Measurements from ENCODE around the gene MYH11.
"Not testable (repeated sequence)": the region's sequence is repeated elsewhere in the genome, so short reads cannot be mapped to it uniquely, and the experiment has no call there.

Gene MYH11

DNA sequence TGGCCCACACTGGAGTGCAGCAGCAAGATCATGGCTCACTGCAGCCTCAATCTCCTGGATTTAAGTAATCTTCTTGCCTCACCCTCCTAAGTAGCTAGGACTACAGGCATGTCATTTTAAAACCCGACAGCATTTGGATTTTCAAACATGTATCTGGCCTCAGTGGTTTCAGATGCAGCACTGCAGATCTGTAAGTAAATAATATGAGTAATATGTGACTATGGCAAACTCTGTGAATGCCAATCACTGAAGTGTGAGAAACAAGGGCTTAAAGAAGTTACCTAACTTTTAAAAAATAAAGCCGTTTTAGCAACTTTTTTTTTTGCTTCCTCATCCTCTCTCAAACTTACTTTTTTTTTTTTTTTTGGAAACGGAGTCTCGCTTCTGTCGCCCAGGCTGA is 19.7 kb upstream of the MYH11 start:
- no peak for DNase-seq (ENCODE audit: low read depth)

DNA sequence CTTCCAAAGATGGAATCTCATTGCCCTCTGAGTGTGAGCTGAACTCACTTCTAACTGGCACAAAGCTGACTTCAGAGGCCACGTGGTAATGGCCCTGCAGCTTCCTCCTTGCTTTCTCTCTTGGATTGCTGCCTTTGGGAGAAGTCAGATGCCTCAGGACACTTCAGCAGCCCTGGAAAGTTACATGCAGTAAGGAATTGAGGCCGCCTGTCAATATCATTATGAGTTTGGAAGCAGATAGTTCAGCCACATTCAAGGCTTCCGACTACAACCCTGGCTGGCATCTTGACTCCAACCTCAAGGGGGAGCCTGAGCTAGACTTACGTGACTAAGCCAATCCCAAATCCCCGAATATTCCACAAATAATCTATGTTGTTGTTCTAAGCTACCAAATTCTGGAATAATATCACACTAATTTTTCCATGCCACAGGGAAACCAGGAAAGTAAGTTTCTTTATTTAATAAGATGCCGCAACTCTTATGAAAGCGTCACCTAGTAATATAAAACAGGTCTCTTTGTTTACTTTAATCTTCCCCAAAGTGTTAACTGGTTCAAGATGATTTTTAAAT is 18.0 kb upstream of the MYH11 start:
- no peak for DNase-seq (ENCODE audit: low read depth)

DNA sequence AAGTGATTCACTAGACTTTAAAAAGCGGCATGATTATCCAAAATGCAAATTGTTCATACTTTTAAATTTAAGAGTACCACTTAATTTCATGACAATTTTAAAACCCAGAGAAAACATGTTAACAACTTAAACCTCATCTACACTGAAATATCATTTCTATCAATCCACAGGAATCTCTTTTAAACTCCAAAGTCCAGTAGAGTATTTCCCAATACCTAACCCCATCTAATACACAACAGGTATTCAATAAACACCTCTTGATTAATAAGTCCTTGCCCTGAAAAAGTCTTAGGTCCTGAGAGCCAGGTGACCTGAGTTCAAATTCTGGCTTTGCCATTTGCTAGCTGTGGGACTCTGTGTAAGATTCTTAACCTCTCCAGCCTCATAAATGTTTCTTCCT is 16.9 kb upstream of the MYH11 start:
- no peak for DNase-seq (ENCODE audit: low read depth)

DNA sequence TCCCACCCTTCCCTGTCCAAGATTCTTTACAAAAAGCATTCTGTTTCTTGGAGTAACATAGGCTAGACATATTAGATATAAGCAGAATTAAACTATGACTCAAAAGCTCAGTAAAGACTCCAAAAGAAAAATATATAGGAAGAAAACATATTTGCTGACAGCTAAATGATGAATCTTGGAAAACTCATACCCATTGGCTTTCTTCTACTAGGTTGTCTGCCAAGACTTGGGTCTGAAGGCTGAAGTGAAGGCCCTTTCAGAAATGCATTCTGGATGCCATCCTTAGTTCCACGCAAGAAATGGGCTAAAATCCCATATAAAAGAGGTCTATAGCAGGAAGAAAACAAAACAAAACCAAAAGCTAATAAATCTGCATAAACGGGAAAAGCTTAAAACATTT is 16.5 kb upstream of the MYH11 start:
- no peak for DNase-seq (ENCODE audit: low read depth)

DNA sequence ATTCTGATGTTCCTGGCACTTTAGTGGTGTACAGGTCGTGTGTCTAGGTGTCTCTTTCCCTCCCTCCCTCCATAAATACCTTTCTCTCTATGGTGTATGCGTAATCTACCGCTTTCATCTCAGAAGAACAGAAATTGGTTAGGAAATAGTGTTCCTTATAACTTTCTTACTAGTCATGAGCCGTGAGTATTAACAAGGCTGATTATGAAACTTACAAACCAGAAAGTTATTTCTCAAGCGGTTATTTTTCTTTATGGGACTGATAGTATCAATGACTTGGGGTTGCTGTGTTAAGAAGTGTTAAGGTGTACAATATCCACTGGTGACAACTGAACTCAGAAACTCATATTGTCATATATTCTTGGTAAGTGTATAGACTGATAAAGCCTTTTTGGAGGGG is 13.2 kb upstream of the MYH11 start:
- DNase-seq (ENCODE audit: low read depth): no peak

DNA sequence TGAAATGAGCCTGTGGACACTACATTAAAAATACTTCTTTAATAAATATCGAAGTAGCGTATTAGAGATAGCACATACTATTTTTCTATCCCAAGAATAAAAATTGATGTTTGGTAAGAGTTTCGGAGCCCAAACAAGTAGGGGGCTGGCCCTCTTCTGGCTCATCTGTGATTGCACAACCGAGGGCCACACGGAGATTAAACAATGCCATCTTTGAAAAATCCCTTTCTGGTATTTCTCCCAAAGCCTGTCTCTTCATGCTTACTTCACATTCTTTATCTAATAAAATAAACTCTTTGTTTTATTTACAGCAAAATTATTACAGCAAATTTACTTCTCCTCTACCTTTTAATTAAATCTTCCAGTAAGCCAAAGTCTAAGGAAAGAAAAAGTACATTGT is 9.6 kb upstream of the MYH11 start:
- DNase-seq (ENCODE audit: low read depth): no peak

DNA sequence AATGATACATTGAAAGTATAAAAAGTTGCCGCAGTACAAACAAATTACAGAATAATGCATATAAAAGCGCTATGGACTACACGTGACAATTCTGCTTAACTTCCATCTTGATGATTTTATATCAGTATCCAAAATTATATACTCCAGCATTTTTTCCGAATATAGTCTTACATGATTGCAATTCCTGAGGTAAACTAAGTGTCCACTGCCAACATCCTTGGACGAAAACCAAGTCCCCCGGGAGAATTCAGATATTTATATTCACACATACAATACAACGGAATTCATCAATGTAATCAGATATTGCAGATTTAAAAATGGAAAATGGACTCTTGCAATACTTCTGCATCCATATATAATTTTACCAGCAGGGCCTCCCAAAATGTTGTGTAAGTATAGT is 8.9 kb upstream of the MYH11 start:
- no peak for DNase-seq (ENCODE audit: low read depth)

DNA sequence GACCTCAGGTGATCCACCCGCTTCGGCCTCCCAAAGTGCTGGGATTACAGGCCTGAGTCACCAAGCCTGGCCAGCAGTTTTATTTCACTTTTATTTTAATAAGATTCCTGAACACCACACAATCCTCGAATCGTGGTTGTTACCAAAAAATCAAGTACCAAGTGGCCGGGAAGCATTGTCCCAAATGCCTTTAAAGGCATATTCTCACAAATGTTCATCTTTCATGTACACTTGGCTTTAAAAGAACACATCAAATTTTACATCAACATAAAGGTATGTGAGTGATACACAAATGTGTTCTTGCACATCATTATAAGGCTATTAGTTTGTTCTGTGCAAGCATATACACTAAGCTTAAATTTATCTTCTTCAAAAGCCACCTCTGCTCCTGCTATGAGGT is 8.1 kb upstream of the MYH11 start:
- no peak for DNase-seq (ENCODE audit: low read depth)

DNA sequence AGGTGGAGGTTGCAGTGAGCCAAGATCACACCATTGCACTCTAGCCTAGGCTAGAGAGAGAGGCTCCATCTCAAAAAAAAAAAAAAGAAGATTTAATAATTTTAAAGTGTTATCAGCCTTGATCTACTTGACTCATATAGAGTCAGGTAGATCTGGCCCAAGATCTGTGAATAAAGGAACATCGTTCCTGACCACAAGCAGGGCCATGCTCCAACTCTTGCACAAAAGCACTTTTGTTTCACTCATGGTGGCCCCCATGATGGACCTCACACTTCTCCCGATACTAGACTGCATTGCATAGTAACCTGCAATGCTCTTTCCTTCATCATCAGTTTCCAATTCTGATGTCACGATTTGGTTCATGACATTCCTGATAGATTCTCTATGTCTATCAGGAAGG is 5.2 kb upstream of the MYH11 start:
- no peak for DNase-seq (ENCODE audit: low read depth)

DNA sequence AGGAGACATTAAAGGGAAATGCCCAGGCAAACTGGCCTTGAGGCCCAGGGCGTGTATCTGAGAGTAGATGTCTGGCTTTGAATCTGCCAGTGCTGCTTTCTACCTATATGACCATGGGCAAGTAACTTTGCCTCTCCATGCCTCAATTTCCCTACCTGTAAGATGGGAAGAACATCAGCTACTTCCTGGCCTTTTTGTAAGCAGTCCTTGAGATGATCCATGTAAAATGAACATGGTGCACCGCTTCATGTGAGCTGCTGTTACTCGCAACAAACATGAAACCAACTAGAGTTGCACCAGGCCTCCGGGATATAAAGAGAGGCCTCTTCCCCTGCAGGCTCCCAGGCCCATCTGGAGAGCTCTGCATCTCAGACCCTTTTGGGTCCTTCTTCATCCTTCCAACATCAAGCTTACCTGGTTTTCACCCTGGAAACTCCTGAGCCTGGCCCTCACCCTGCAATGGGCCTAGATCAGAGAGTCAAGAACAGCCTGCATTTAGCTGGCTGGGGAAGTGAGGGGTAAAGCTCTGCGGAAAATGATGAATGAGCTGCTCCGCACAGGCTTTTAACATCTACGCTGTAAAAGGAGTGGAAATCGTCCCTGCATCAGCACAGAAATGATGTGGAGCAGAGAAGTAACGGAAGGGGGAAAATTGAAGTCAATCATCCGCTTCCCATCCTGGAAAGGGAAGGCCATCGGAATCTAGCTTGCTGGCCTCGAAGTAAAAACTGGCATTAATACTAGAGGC is 2.3 kb upstream of the MYH11 start:
- DNase-seq (ENCODE audit: low read depth): no peak

DNA sequence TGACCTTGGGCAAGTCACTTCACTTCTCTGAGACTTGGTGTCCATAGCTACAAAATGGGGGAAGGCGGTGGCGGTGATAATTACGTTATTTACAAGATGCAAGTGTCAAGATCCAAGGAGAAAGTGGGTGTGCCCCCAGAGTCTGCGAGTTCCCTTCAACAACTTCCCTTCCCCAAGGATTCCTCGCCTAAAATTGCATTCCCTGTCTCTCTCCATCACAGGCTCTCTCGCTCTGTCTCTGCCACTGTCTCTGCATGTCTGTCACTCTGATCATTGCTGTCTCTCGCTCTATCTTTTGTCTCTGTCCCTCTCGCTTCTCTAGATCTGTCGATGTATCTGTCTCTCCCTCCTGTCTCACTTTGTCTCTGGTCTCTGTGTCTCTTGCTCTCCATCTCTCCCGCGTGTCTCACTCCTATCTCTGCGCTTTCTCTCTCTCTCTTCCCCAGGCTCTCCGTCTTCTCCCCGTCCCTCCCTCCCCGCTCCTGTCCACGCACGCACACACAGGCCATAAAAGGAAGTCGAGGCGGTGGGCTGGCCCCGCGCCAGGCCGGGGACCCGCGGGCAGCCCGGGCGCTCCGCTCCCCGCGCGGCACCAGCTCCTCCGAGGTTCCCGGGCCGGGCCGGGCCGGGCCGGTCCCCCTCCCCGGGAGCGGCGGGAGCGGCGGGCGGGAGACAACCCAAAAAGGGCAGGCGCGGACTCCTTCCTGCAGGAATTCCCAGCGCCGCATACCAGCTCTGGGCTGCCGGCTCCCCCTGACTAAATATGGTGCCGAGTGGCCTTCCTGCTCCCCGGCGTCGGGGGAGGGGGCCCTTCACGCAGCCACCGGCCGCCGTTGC is 1.1 kb upstream of the MYH11 start:
- no peak for DNase-seq (ENCODE audit: low read depth)

DNA sequence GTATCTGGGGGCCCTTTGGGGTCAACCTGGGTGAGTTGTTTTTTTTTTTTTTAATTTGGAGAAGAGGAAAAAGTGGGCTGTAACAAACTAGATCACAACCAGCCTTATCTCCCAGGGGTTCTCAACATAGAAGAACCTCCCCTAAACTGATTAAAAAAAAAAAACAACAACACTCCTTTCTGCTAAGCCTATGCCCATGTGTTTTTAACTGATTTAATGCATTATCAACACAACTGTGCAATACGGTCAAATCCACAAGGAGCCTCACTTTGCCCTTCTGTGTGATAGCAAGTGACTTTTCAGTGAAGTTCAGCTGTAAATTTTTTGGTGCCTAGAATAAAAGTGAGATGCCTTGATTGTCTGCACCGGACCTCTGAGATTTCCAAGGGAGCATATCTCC is 646 bp downstream of the MYH11 start:
- DNase-seq (ENCODE audit: low read depth): no peak

DNA sequence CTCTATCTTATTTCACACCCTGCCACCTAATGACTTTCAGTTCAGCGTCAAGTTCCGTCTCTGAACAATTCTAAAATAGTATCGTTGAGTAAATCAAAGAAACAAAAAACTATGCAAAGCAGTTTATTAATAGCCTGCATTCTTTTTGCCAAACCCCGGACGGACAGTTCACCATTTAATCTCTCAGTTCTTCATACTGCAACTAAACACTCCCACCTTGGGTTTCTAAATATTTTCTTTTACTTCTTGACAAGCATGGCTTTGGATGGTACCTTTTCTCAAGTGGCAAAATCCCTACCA is 1.2 kb downstream of the MYH11 start:
- DNase-seq (ENCODE audit: low read depth): no peak

DNA sequence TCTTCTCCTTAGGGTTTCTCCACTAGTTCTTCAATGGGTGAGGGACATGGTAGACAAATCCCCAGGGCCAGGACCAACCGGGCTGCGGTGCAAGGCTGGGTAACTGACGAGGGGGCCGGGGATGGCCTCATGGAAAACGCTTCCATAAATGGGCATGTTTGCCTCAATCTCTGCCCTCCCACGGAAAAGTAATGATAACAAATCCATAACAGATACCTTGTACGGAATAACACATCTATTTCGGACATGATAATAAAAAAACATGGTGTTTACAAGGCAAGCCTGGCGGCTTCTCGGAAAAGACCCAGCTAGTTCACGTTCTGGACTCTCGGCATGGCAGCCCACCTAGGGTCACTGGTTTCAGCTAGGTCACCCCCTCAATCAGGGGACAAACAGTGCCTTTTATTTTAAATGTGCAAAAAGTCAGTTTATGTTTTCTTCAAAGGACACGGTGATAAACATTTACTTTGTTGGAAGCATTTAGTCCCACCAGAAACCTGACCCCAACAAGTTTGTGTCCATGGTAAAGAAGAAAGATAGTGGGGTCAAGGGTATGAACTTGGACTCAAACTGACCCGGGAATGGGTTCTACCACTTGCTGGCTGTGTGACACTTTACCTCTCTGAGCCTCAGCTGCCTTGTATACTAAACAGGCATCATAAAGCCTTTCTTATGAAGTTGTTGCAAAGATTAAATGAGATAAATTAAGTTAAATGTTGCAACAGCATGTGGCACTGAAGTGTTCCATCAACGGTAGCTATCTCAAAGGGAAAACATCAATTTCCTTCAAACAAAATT is 1.7 kb downstream of the MYH11 start:
- no peak for DNase-seq (ENCODE audit: low read depth)

DNA sequence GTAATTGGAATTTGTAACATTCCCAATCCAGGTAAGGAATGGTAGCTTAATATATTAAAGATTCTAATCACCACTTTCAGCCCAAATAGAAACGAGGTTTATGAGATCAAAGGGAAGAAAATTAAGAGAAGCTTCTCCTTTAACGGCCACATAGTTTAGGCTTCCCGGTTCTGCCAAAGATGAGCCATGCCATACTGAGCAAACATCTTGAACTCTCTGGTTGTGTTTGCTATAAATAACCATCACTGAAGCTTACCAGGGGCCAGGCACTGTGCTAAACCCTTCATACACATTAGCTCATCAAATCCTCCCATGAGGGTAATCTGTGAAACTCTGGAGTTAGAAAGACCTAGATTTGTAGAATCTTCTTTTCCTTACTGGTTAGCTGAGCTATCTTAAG is 2.8 kb downstream of the MYH11 start:
- no peak for DNase-seq (ENCODE audit: low read depth)

DNA sequence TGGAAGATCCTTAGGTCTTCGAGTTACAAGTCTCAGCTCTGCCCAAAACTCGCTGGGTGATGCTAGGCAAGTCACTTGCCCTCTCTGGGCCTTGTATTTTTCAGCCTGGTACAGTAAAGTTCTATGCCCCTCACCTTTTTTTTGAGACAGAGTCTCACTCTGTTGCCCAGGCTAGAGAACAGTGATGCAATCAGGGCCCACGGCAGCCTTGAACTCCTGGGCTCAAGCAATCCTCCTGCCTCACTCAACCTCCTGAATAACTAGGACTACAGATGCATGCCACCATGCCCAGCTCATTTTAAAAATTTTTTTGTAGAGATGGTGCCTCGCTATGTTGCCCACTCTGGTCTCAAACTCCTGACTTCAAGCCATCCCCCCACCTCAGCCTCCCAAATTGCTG is 3.8 kb downstream of the MYH11 start:
- DNase-seq (ENCODE audit: low read depth): no peak

DNA sequence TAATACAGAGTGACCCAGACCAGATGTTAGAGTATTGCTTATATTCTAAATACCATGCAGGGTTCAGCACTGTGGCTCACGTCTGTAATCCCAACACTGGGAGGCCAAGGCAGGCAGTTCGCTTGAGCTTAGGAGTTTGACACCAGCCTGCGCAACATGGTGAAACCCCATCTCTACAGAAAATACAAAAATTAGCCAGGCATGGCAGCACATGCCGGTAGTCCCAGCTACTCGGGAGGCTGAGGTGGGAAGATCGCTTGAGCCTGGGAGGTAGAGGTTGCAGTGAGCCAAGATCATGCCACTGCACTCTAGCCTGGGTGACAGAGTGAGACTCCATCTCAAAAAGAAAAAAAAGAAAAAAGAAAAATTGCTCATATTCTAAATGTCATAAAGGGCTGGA is 6.3 kb downstream of the MYH11 start:
- not testable (repeated sequence) for DNase-seq (ENCODE audit: low read depth)

DNA sequence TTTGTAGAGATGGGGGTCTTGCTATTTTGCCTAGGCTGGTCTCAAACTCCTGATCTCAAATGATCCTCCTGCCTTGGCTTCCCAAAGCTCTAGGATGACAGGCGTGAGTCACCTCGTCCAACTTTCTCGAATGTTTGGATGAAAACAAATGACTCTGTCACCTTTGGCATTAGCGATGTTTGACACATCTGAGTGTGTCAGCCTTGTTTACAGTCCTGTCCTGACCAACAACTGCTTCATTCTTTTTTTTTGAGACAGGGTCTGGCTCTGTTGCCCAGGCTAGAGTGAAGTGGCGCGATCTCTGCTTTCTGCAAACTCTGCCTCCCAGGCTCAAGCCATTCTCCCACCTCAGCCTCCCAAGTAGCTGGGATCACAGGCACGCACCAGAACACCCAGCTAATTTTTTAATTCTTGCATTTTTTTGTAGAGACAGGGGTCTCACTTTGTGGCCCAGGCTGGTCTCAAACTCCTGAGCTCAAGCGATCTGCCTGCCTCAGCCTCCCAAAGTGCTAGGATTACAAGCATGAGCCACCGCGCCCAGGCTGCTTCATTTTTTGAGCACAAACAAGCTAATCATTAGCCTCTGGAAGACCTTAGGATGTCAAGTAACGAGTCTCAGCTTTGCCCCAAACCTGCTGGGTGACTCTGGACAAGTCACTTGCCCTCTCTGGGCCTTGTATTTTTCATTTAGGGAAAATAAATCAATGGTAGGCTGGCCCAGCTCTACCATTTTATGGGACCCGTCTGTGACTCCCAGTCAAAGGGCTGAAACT is 7.4 kb downstream of the MYH11 start:
- DNase-seq (ENCODE audit: low read depth): no peak

DNA sequence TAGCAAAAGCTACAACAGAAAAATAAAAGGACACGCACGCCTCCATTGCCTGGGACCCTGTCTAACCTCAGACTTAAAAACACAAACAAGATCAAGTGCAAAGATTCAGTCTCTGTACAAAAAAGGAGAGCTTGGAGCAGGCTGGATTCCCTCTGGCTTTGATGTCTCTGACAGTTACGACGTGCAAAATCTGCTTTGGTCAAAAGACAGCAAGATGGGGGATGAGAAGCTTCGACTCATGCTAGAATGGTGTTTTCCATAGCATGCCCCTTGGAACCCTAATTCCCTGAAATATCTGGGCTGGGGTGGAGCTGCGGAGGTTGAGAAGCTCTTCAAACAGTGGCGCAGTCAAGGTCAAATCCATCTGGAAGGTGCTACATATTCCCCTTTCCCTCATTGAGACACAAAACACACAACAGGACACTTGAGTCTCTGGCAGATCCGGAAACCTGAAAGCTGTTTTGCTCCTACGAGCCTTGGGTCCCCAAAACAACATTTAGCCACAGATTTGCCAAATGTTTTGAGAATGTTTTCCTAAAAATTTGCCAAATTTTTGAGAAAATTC is 9.1 kb downstream of the MYH11 start:
- no peak for DNase-seq (ENCODE audit: low read depth)

DNA sequence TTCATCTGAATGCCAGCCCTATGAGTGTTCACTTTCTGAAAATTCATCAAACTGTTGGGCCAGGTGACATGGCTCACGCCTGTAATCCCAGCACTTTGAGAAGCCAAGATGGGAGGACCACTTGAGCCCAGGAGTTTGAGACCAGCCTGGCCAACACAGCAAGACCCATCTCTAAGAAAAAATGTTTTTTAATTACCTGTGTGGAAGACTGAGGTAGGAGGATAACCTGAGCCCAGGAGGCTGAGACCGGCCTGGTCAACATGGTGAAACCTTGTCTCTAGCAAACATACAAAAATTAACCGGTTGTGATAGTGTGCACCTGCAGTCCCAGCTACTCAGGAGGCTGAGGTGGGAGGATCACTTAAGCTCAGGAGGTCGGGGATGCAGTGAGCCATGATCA is 10.3 kb downstream of the MYH11 start:
- no peak for DNase-seq (ENCODE audit: low read depth)

DNA sequence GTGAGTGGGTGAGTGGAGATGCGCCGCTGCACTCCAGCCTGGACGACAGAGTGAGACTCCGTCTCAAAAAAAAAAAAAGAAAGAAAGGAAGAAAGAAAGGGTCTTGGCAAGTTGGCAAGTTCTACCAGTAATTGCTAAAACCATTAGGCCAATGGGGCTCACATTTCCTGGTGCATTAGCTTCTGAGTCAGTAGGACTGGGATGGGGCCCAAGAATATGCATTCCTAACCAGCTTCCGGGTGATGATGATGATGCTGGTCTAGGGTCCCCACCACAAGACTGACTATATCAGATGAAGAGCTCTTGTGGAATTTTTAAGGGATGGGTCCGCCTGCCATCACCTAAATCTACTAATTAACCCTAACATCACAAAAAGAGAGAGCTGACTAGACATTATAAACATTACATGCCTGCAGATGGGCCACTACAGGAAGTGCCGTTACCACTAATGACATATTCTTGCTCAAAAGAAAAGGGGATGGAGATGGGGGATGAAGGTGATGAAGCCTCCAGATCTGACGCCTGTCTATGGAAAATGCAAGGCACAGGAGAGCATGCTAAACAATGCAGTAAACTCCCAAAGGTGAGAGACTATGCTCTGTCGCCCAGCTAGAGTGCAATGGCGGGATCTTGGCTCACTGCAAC is 13.1 kb downstream of the MYH11 start:
- DNase-seq (ENCODE audit: low read depth): no peak

Data from GM04503 (cell line).